Astrocyte (in vitro differentiated cells and primary cell): ENCODE measurements around the gene B3GAT3.

ENCODE experiments used
- EZH2 ChIP-seq: IDR thresholded peaks from 2 replicates; pipeline ENCODE4 v1.6.1; 2012; ENCODE audit warnings: mild to moderate bottlenecking, low read length, inconsistent platforms; ENCODE audit not compliant: insufficient read depth
- TF ChIP-seq, protein P1 (sequence below): IDR thresholded peaks from 2 replicates; pipeline ENCODE4 v1.5.1; 2011; ENCODE audit warnings: low read depth, mild to moderate bottlenecking, inconsistent platforms, low read length, moderate library complexity; ENCODE audit not compliant: insufficient read depth

DNA sequence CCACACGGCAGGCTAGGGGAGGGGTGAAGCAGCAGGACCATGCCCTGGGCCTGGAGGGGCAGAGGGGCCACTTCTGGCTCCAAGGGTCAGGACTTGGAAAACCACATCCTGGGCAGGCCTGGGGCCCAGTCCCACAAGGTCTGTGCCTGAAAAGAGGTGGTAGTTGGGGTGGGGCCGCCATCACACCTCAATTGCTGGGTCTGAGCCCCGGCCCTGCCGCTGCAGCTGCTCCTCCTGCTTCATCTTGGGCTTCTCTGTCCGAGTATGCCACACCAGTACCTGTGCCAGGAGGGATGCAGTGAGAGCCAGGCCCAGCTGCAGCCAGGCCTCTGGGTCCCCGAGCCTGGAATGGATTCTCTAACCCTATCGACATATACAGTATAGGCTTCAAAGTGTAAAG, 6.3 kb downstream of the B3GAT3 start:
- TF ChIP-seq, protein P1, sequence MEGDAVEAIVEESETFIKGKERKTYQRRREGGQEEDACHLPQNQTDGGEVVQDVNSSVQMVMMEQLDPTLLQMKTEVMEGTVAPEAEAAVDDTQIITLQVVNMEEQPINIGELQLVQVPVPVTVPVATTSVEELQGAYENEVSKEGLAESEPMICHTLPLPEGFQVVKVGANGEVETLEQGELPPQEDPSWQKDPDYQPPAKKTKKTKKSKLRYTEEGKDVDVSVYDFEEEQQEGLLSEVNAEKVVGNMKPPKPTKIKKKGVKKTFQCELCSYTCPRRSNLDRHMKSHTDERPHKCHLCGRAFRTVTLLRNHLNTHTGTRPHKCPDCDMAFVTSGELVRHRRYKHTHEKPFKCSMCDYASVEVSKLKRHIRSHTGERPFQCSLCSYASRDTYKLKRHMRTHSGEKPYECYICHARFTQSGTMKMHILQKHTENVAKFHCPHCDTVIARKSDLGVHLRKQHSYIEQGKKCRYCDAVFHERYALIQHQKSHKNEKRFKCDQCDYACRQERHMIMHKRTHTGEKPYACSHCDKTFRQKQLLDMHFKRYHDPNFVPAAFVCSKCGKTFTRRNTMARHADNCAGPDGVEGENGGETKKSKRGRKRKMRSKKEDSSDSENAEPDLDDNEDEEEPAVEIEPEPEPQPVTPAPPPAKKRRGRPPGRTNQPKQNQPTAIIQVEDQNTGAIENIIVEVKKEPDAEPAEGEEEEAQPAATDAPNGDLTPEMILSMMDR, result no peak
- no peak for TF ChIP-seq EZH2
